ENCODE data around the gene SAMD4B. TPM values are rescaled to one million over a fixed set of nuclear protein-coding genes. Genes with fewer than 3 reads are reported as not detected.

SAMD4B gene
- total RNA-seq, 1 experiment from 2014 or later = 135 TPM

- no peak overlapping the region for H3K27ac ChIP-seq (ENCODE audit: insufficient read length, low read depth, low read length)
Measured at GRCh38 chr19:39360599-39360998, 18.4 kb downstream of the SAMD4B start.

More at GRCh38 chr19:39360599-39360998, 18.4 kb downstream of the SAMD4B start:
- Histone ChIP-seq H3K79me2 (ENCODE audit: insufficient read depth, low read length) (no peaks in the 10 kb centered on the region), H4K91ac (ENCODE audit: insufficient read length, low read depth, low read length) (no peak overlapping the region), H2BK5ac (ENCODE audit: insufficient read length, low read length) (no peak overlapping the region), H3K4me1 (ENCODE audit: insufficient read depth, low read length) (no peaks in the 10 kb centered on the region), H2BK15ac (ENCODE audit: low read depth, low read length) (no peak overlapping the region), H3K27me3 (ENCODE audit: insufficient read depth, low read length) (no peaks in the 10 kb centered on the region), H3T11ph (ENCODE audit: low read length) (no peak overlapping the region), H3K79me1 (ENCODE audit: insufficient read depth, low read depth, low read length, poor library complexity, severe bottlenecking) (no peaks in the 10 kb centered on the region), H3K56ac (ENCODE audit: insufficient read length, low read depth, low read length) (no peak overlapping the region), H3K14ac (ENCODE audit: insufficient read depth, low read length) (no peak overlapping the region), H2BK20ac (ENCODE audit: low read depth, low read length, poor library complexity, severe bottlenecking) (no peak overlapping the region), H4K8ac (replicated peaks; ENCODE audit: insufficient read length, low read depth, low read length) (no peak overlapping the region), H2AK5ac (ENCODE audit: insufficient read length, low read length) (no peak overlapping the region), H3K9ac (ENCODE audit: extremely low read depth, insufficient read length, low read length) (no peak overlapping the region), H4K5ac (ENCODE audit: insufficient read length, low read depth, low read length) (no peak overlapping the region), H2AFZ (ENCODE audit: low read length) (no peak overlapping the region), H3K4me2 (ENCODE audit: insufficient read depth, insufficient read length, low read length) (no peak overlapping the region), H3K18ac (ENCODE audit: insufficient read length, low read depth, low read length) (no peak overlapping the region), H2BK12ac (ENCODE audit: insufficient read length, low read depth, low read length) (no peak overlapping the region), H2BK120ac (ENCODE audit: low read depth, low read length, poor library complexity, severe bottlenecking) (no peak overlapping the region), H3K9me3 (ENCODE audit: control insufficient read depth, low read depth, low read length) (no peaks in the 10 kb centered on the region), H3K23ac (ENCODE audit: insufficient read length, low read depth, low read length) (no peak overlapping the region), H4K20me1 (ENCODE audit: control insufficient read depth, insufficient read depth, insufficient read length) (no peaks in the 10 kb centered on the region), H3K4ac (ENCODE audit: low read depth, low read length) (no peak overlapping the region), H3K23me2 (ENCODE audit: insufficient read length, low read depth, low read length, poor library complexity, severe bottlenecking) (no peaks in the 10 kb centered on the region)
- Mint-ChIP-seq H3K4me1 (no peaks in the 10 kb centered on the region), H3K27me3 (ENCODE audit: low read depth) (no peaks in the 10 kb centered on the region; the same call in 1 of the 2 replicates), H3K9me3 (no peaks in the 10 kb centered on the region), H3K4me3 (no peak overlapping the region), H3K36me3 (ENCODE audit: insufficient read depth in 1 of 3, low read depth in 3 of 3) (peaks cover 41 to 86% (median 75%) of the 10 kb centered on the region in 3 experiments), H3K27ac (no peak overlapping the region; a peak in 1 of 7 replicates)
- no peak for DNase-seq
- no CpG with 5 or more reads among the region's 1 CpG for WGBS (ENCODE audit: extremely low coverage, insufficient read length, low lambda C conversion rate)
- no peak for TF ChIP-seq CTCF (conservative IDR thresholded peaks at IDR 0.05)
